HepG2 (cell line): ENCODE results near the gene TP53TG3D. TPM values are rescaled to one million over a fixed set of nuclear protein-coding genes. Genes with fewer than 3 reads are reported as not detected.
"Not testable (repeated sequence)": the region's sequence is repeated elsewhere in the genome, so short reads cannot be mapped to it uniquely, and the experiment has no call there.

Source experiments
- ATAC-seq: fragments of 200-7000 bp; cut with Tn5 transposase; 3 replicates; pipeline ENCODE4 v1.9.1; 2020; ENCODE audit warnings: mild to moderate bottlenecking, moderate library complexity
- BruUV-seq: library from RNA; stranded (reverse); fragments of 400-500 nt; replicated peaks from 2 replicates; lab custom pipeline; 2021; lab: Mats Ljungman, UMichigan
- CTCF ChIA-PET: fragments of 300-600 bp; formaldehyde crosslinking; extraction: SDS; loops from one replicate; lab custom pipeline; 2021; ENCODE audit warnings: low total read pairs, inconsistent platforms, low intra/inter-chr PET ratio; lab: Yijun Ruan, JAX
- POLR2A ChIA-PET: fragments of 350-600 bp; sonication (Branson Sonifier 250); formaldehyde crosslinking; loops from one replicate; lab custom pipeline; 2020; ENCODE audit warnings: antibody characterized with exemption, inconsistent platforms; lab: Yijun Ruan, JAX
- DNase-seq: peaks from one replicate; pipeline ENCODE4 v3.0.0-alpha.2; 2015; ENCODE audit warnings: low spot score
- FAIRE-seq: peaks from 3 replicates; lab custom pipeline; 2011; peaks lifted over from hg19 to GRCh38; lab: Jason Lieb, UNC
- H2AFZ ChIP-seq: one replicate; pipeline ENCODE4 v1.6.1; 2011; ENCODE audit warnings: low read length, inconsistent platforms
- H3K27ac ChIP-seq: fragments of 300-600 bp; 3 replicates; pipeline ENCODE4 v1.8.0; 2011; ENCODE audit warnings: mixed run types, mild to moderate bottlenecking, mixed read lengths, low read length, inconsistent platforms; ENCODE audit not compliant: insufficient read depth; ENCODE audit errors: extremely low read length
- H3K27me3 ChIP-seq, 2 experiments: fragments of 200-600 bp in 1 of 2; 2 replicates in 1 of 2; 3 replicates in 1 of 2; pipeline versions ENCODE4 v1.6.0 to v1.8.0; 2011; ENCODE audit warnings: low read length in 2 of 2, mild to moderate bottlenecking in 2 of 2, moderate library complexity in 2 of 2, inconsistent platforms in 1 of 2; ENCODE audit not compliant: insufficient read depth in 2 of 2, control insufficient read depth in 1 of 2
- H3K36me3 ChIP-seq, 2 experiments: fragments of 200-600 bp in 1 of 2; replicated peaks in 1 of 2; 2 replicates in 1 of 2; 3 replicates in 1 of 2; pipeline versions ENCODE4 v1.5.1 to v1.8.0; 2011; ENCODE audit warnings: low read length in 2 of 2, inconsistent platforms in 1 of 2; ENCODE audit not compliant: insufficient read depth in 2 of 2, control insufficient read depth in 1 of 2
- H3K4me1 ChIP-seq: 2 replicates; pipeline ENCODE4 v1.5.1; 2012; ENCODE audit warnings: low read length, inconsistent platforms; ENCODE audit not compliant: insufficient read depth
- H3K4me2 ChIP-seq: 2 replicates; pipeline ENCODE4 v1.6.0; 2011; ENCODE audit warnings: low read depth, low read length, inconsistent platforms
- H3K4me3 ChIP-seq, 3 experiments: fragments of 200-600 bp in 1 of 3; sonication (generic), shearing (Covaris generic) in 1 of 3; replicated peaks in 1 of 3; 2 replicates each; pipeline ENCODE4 v1.5.1; 2011 to 2016; ENCODE audit warnings: low read length in 3 of 3, inconsistent platforms in 2 of 3, low read depth in 2 of 3, mild to moderate bottlenecking in 2 of 3, control low read depth in 1 of 3, mixed read lengths in 1 of 3; ENCODE audit not compliant: insufficient read depth in 1 of 3
- H3K79me2 ChIP-seq: one replicate; pipeline ENCODE4 v1.6.1; 2011; ENCODE audit warnings: low read length, inconsistent platforms; ENCODE audit not compliant: insufficient read depth
- H3K9ac ChIP-seq: 2 replicates; pipeline ENCODE4 v1.6.0; 2011; ENCODE audit warnings: mild to moderate bottlenecking, low read depth, low read length, inconsistent platforms; ENCODE audit not compliant: insufficient read depth
- H3K9me3 ChIP-seq: 2 replicates; pipeline ENCODE4 v1.5.1; 2012; ENCODE audit warnings: mild to moderate bottlenecking, low read length
- H4K20me1 ChIP-seq: 2 replicates; pipeline ENCODE4 v1.6.0; 2011; ENCODE audit warnings: inconsistent platforms, mild to moderate bottlenecking, low read length, moderate library complexity; ENCODE audit not compliant: insufficient read depth
- MNT ChIP-seq: fragments of 450-650 bp; IDR thresholded peaks from 2 replicates; pipeline ENCODE4 v1.6.1; 2016
- WGBS: methylation state at CpG from one replicate; pipeline ENCODE4 v1.1.6; 2017; ENCODE audit warnings: low lambda C conversion rate; 5-methylcytosine and 5-hydroxymethylcytosine counted together
- in situ Hi-C: cut with HindIII; loops from 2 replicates; pipeline ENCODE4 v1.10.0; 2017; ENCODE audit warnings: low pct_unique_long_range_greater_than_20kb; ENCODE audit not compliant: extremely low pct_ligation_motif_present
- intact Hi-C: fragments of 100-400 bp; cut with micrococcal nuclease; formaldehyde crosslinking; loops from one replicate; pipeline ENCODE4 v1.10.0; 2022; ENCODE audit not compliant: unreplicated experiment
- polyA plus RNA-seq, 8 experiments: library from polyadenylated mRNA; depleted of rRNA in 3 of 8; stranded (reverse) in 7 of 8; unstranded in 1 of 8; fragments of >200 nt; fragmentation: Illumina TruSeq in 4 of 8; extraction: Trizol in 4 of 8; gene quantifications; 2 replicates each; pipeline versions ENCODE4 v1.2.1 to v1.2.3, GENCODE V29; 2011 to 2016; ENCODE audit warnings: low read depth in 4 of 8, missing spikeins in 1 of 8, mixed read lengths in 1 of 8; ENCODE audit not compliant: insufficient read depth in 1 of 8
- total RNA-seq, 5 experiments: library from RNA; depleted of rRNA; stranded (reverse); fragments of >200 nt; fragmentation: Illumina TruSeq; extraction: Trizol; gene quantifications; 2 replicates each; pipeline ENCODE4 v1.2.3, GENCODE V29; 2016; ENCODE audit warnings: low read depth in 1 of 5

Gene TP53TG3D
- total and polyA plus RNA-seq, 2 of the 13 experiments (the other 11 are each of a cell fraction or from before 2014, with no cell fraction given) = not detected

DNA sequence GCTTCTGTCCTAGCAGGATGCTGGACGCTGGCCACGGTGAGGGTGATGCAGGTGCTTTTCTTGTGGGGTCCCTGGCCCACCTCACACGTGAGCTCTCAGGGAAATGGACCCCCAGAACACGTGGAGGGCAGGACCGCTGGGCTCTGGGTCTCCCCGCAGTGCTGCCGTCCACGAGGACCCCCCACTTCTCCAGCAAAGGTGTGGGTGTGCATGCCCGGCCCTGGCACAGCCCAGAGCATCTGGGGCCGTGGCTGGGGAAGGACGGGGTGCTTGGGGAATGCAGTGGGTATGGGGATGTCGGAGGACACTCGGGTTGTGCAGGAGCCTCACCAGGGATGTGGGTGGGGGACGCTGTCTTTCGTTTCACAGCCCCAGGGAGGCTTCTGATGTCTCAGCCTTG, 34.7 kb downstream of the TP53TG3D start:
- POLR2A ChIA-PET, H3K36me3 ChIP-seq, FAIRE-seq, H3K4me3 ChIP-seq, H3K27ac ChIP-seq, H3K9me3 ChIP-seq, H3K79me2 ChIP-seq, in situ Hi-C loops, intact Hi-C loops, H3K9ac ChIP-seq, DNase-seq, H3K27me3 ChIP-seq, H3K4me1 ChIP-seq, H4K20me1 ChIP-seq, H2AFZ ChIP-seq, H3K4me2 ChIP-seq, CTCF ChIA-PET, BruUV-seq: not testable (repeated sequence)
- peak; percentile 43; the same call in 1 of the 2 replicates for TF ChIP-seq MNT
- 7% methylated on average over 13 of the region's 15 CpGs for WGBS
- peak; percentile 36 for ATAC-seq

- intact Hi-C loops, FAIRE-seq, H4K20me1 ChIP-seq, CTCF ChIA-PET, H3K4me1 ChIP-seq, H3K27ac ChIP-seq, BruUV-seq, H3K79me2 ChIP-seq, H3K4me2 ChIP-seq, H3K9me3 ChIP-seq, in situ Hi-C loops, H3K36me3 ChIP-seq, POLR2A ChIA-PET, H2AFZ ChIP-seq, H3K4me3 ChIP-seq, H3K27me3 ChIP-seq, H3K9ac ChIP-seq, DNase-seq: not testable (repeated sequence)
- peak; percentile 20; the same call in 2 of the 3 replicates for ATAC-seq
- 45% methylated on average over 10 of the region's 16 CpGs for WGBS
Measured at GRCh38 chr16:32289197-32289596, 36.1 kb downstream of the TP53TG3D start.

DNA sequence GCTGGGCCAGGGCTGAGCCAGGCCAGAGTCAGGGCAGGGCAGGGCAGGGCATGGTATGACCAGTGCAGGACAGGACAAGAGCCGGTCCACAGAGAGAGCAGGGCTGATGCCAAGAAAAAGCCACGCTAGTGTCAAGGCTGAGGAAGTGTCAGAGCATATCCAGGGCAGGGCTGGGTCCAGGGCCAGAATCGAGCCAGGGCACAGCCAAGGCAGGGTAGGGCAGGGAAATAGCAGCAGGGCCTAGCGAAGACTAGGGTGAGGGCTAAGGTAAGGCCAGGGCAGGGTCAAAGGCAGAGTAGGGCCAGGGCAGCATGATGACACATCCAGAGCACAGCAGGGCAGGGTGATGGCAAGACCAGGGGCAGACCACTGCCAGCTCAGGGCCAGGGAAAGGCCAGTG, 49.7 kb downstream of the TP53TG3D start:
- H3K36me3 ChIP-seq, H3K9ac ChIP-seq, H3K79me2 ChIP-seq, H2AFZ ChIP-seq, BruUV-seq, H3K27me3 ChIP-seq, CTCF ChIA-PET, intact Hi-C loops, in situ Hi-C loops, DNase-seq, H3K9me3 ChIP-seq, H3K4me3 ChIP-seq, H3K4me1 ChIP-seq, FAIRE-seq, H3K4me2 ChIP-seq, POLR2A ChIA-PET, H3K27ac ChIP-seq, ATAC-seq, H4K20me1 ChIP-seq: not testable (repeated sequence)
- WGBS = no CpG with 5 or more reads among the region's 4 CpGs
